HL-60 (cell line): ENCODE data around the gene CDK5RAP1.

Experiments
- DNase-seq, 2 experiments: peaks; one replicate each; pipeline ENCODE4 v3.0.0-alpha.2; 2010 to 2020; ENCODE audit warnings: low read depth in 1 of 2, low spot score in 1 of 2
- H3K27ac ChIP-seq: fragments of 250-450 bp; sonication (Bioruptor Pico); replicated peaks from 2 replicates; pipeline ENCODE4 v1.5.1; 2020; ENCODE audit warnings: mild to moderate bottlenecking, moderate library complexity
- H3K27me3 ChIP-seq: fragments of 250-450 bp; sonication (Bioruptor Pico); 2 replicates; pipeline ENCODE4 v1.5.1; 2021; ENCODE audit warnings: mild to moderate bottlenecking, moderate library complexity; ENCODE audit not compliant: insufficient read depth, poor library complexity, severe bottlenecking
- H3K4me3 ChIP-seq: replicated peaks from 2 replicates; pipeline ENCODE4 v1.5.1; 2011; ENCODE audit warnings: mild to moderate bottlenecking, control low read depth, low read length; ENCODE audit not compliant: insufficient read depth
- CTCF ChIP-seq: IDR thresholded peaks from one replicate; pipeline ENCODE4 v1.5.1; 2011; ENCODE audit warnings: low read length, control low read depth, inconsistent platforms; ENCODE audit not compliant: insufficient read depth
- GABPA ChIP-seq: IDR thresholded peaks from 2 replicates; pipeline ENCODE4 v1.6.1; 2012; ENCODE audit warnings: low read depth
- POLR2AphosphoS5 ChIP-seq: IDR thresholded peaks from 2 replicates; pipeline ENCODE4 v1.6.1; 2012; ENCODE audit warnings: low read depth
- REST ChIP-seq: IDR thresholded peaks from 2 replicates; pipeline ENCODE4 v1.6.1; 2012; ENCODE audit warnings: low read depth; ENCODE audit not compliant: insufficient replicate concordance
- SPI1 ChIP-seq: IDR thresholded peaks from 2 replicates; pipeline ENCODE4 v1.6.1; 2012; ENCODE audit warnings: low read depth, mild to moderate bottlenecking, borderline replicate concordance

The CDK5RAP1 gene

GRCh38 chr20:33316958-33317357, 84.4 kb downstream of the CDK5RAP1 start:
- no peaks in the 10 kb centered on the region for H3K27me3 ChIP-seq
- no peak for DNase-seq
- no peak for TF ChIP-seq SPI1
- TF ChIP-seq REST, result no peak
- no peak for TF ChIP-seq POLR2AphosphoS5
- no peak for TF ChIP-seq GABPA
- no peak for TF ChIP-seq CTCF
- no peak overlapping the region for H3K4me3 ChIP-seq
- H3K27ac ChIP-seq, result no peak overlapping the region

- Histone ChIP-seq H3K27me3 (no peaks in the 10 kb centered on the region), H3K27ac (no peak overlapping the region), H3K4me3 (no peak overlapping the region)
- DNase-seq, result no peak
- no peak for TF ChIP-seq REST
- TF ChIP-seq CTCF, result no peak
- no peak for TF ChIP-seq GABPA
- no peak for TF ChIP-seq SPI1
- TF ChIP-seq POLR2AphosphoS5, result no peak
Observed at GRCh38 chr20:33316343-33316742, 85.0 kb downstream of the CDK5RAP1 start.

- no peak overlapping the region for H3K27ac ChIP-seq
- no peaks in the 10 kb centered on the region for H3K27me3 ChIP-seq
- TF ChIP-seq SPI1 (no peak), CTCF (no peak), REST (no peak), GABPA (no peak), POLR2AphosphoS5 (no peak)
- H3K4me3 ChIP-seq, result no peak overlapping the region
- DNase-seq, result no peak
Observed at GRCh38 chr20:33313686-33314314, 87.5 kb downstream of the CDK5RAP1 start.
